HepG2 (cell line): ENCODE data around the gene HOXA1. TPM values are rescaled to one million over a fixed set of nuclear protein-coding genes. Genes with fewer than 3 reads are reported as not detected.

Experiments
- FOXC1 ChIP-seq: sonication (generic); formaldehyde crosslinking; IDR thresholded peaks from 2 replicates; pipeline ENCODE4 v1.8.0; 2022; ENCODE audit warnings: mild to moderate bottlenecking, missing genetic modification reagents, borderline replicate concordance
- NR2F1 ChIP-seq, 2 experiments: fragments of 450-650 bp in 1 of 2; formaldehyde crosslinking in 1 of 2; IDR thresholded peaks; 2 replicates each; pipeline versions ENCODE4 v1.5.0 to v1.6.1; 2016 to 2020; ENCODE audit warnings: mild to moderate bottlenecking in 1 of 2, missing compliant biosample characterization in 1 of 2, missing genetic modification reagents in 1 of 2, moderate library complexity in 1 of 2
- POGZ ChIP-seq: sonication (generic); formaldehyde crosslinking; IDR thresholded peaks from 2 replicates; pipeline ENCODE4 v1.4.0; 2020; ENCODE audit warnings: mild to moderate bottlenecking, missing genetic modification reagents
- TEAD3 ChIP-seq: optimal IDR thresholded peaks from 2 replicates; pipeline ENCODE3; 2016; ENCODE audit warnings: borderline replicate concordance
- ZBTB7B ChIP-seq: sonication (generic); formaldehyde crosslinking; IDR thresholded peaks from 2 replicates; pipeline ENCODE4 v1.4.0; 2020; ENCODE audit warnings: missing genetic modification reagents
- ZNF160 ChIP-seq: sonication (generic); formaldehyde crosslinking; IDR thresholded peaks from 2 replicates; pipeline ENCODE4 v1.8.0; 2022; ENCODE audit warnings: mild to moderate bottlenecking, inconsistent platforms, missing genetic modification reagents
- ZSCAN22 ChIP-seq: sonication (generic); formaldehyde crosslinking; IDR thresholded peaks from 2 replicates; pipeline ENCODE4 v1.4.0; 2020; ENCODE audit warnings: mild to moderate bottlenecking, missing genetic modification reagents
- polyA plus RNA-seq, 8 experiments: library from polyadenylated mRNA; depleted of rRNA in 3 of 8; stranded (reverse) in 7 of 8; unstranded in 1 of 8; fragments of >200 nt; fragmentation: Illumina TruSeq in 4 of 8; extraction: Trizol in 4 of 8; gene quantifications; 2 replicates each; pipeline versions ENCODE4 v1.2.1 to v1.2.3, GENCODE V29; 2011 to 2016; ENCODE audit warnings: low read depth in 4 of 8, missing spikeins in 1 of 8, mixed read lengths in 1 of 8; ENCODE audit not compliant: insufficient read depth in 1 of 8
- total RNA-seq, 5 experiments: library from RNA; depleted of rRNA; stranded (reverse); fragments of >200 nt; fragmentation: Illumina TruSeq; extraction: Trizol; gene quantifications; 2 replicates each; pipeline ENCODE4 v1.2.3, GENCODE V29; 2016; ENCODE audit warnings: low read depth in 1 of 5
- TF ChIP-seq, protein P1 (sequence below): sonication (generic); formaldehyde crosslinking; conservative IDR thresholded peaks from 2 replicates; pipeline ENCODE4 v1.8.0; 2022; ENCODE audit warnings: mild to moderate bottlenecking, moderate library complexity, missing genetic modification reagents
- TF ChIP-seq, protein P2 (sequence below): sonication (generic); formaldehyde crosslinking; IDR thresholded peaks from 2 replicates; pipeline ENCODE4 v1.4.0; 2020; ENCODE audit warnings: missing genetic modification reagents, borderline replicate concordance
- TF ChIP-seq, protein P3 (sequence below): sonication (generic); formaldehyde crosslinking; IDR thresholded peaks from 2 replicates; pipeline ENCODE4 v1.5.0; 2020; ENCODE audit warnings: mild to moderate bottlenecking, missing genetic modification reagents
- TF ChIP-seq, protein P4 (sequence below): IDR thresholded peaks from 2 replicates; pipeline ENCODE4 v1.6.1; 2012; ENCODE audit warnings: low read length, improper control_type of control experiment
- TF ChIP-seq, protein P5 (sequence below): sonication (generic); formaldehyde crosslinking; IDR thresholded peaks from 2 replicates; pipeline ENCODE4 v1.5.0; 2020; ENCODE audit warnings: missing genetic modification reagents, mild to moderate bottlenecking, borderline replicate concordance
- TF ChIP-seq, protein P6 (sequence below): IDR thresholded peaks from 2 replicates; pipeline ENCODE4 v1.6.1; 2018; ENCODE audit warnings: missing genetic modification reagents, mild to moderate bottlenecking, missing compliant biosample characterization

HOXA1 gene
- total and polyA plus RNA-seq, 2 of the 13 experiments (the other 11 are each of a cell fraction or from before 2014, with no cell fraction given), result 0.18 to 0.20 TPM

DNA sequence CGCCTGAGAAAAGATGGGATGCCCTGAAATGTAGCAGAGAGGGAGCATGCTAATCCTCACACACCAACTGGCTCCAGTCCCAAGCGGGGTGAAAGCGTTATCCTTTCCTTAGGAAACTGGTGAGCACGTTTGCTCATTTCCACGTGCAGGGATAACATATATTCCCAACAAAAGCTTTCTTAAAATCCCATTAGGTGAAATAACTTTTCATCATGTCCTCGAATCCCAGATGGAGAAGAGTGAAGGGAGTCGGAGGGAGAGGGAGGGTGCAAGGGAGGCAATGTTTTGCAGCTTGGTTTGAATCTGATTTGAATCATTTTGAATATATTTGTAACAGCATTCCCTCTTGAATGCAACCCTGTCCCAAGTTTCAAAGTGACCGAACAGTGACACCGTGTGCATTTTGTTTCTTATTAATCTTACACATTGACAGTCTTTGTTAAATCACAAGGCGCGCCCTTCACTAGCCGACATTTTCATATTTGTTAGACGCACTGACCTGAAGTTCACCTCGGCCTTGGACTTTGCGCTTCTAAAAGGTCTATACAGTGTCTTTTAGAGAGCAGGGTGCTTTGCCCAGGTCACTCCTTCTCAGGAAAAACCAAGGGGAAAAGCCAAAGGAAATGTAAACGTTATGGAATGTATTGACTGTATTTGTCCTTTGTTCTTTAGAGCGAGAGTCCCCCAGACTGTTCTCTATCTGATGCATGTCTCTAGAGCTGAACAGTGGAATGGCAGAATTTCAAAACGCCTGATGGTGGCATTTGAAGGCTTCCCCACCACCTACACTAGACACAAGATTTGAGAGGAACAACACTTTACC is 37.8 kb upstream of the HOXA1 start (continued):
- TF ChIP-seq, protein P1, sequence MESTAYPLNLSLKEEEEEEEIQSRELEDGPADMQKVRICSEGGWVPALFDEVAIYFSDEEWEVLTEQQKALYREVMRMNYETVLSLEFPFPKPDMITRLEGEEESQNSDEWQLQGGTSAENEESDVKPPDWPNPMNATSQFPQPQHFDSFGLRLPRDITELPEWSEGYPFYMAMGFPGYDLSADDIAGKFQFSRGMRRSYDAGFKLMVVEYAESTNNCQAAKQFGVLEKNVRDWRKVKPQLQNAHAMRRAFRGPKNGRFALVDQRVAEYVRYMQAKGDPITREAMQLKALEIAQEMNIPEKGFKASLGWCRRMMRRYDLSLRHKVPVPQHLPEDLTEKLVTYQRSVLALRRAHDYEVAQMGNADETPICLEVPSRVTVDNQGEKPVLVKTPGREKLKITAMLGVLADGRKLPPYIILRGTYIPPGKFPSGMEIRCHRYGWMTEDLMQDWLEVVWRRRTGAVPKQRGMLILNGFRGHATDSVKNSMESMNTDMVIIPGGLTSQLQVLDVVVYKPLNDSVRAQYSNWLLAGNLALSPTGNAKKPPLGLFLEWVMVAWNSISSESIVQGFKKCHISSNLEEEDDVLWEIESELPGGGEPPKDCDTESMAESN (CRISPR knock-in tag), result no peak
- TF ChIP-seq, protein P2, sequence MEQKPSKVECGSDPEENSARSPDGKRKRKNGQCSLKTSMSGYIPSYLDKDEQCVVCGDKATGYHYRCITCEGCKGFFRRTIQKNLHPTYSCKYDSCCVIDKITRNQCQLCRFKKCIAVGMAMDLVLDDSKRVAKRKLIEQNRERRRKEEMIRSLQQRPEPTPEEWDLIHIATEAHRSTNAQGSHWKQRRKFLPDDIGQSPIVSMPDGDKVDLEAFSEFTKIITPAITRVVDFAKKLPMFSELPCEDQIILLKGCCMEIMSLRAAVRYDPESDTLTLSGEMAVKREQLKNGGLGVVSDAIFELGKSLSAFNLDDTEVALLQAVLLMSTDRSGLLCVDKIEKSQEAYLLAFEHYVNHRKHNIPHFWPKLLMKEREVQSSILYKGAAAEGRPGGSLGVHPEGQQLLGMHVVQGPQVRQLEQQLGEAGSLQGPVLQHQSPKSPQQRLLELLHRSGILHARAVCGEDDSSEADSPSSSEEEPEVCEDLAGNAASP (CRISPR knock-in tag), result peak; percentile 75; the same call in 1 of the 2 replicates
- TF ChIP-seq, protein P3, sequence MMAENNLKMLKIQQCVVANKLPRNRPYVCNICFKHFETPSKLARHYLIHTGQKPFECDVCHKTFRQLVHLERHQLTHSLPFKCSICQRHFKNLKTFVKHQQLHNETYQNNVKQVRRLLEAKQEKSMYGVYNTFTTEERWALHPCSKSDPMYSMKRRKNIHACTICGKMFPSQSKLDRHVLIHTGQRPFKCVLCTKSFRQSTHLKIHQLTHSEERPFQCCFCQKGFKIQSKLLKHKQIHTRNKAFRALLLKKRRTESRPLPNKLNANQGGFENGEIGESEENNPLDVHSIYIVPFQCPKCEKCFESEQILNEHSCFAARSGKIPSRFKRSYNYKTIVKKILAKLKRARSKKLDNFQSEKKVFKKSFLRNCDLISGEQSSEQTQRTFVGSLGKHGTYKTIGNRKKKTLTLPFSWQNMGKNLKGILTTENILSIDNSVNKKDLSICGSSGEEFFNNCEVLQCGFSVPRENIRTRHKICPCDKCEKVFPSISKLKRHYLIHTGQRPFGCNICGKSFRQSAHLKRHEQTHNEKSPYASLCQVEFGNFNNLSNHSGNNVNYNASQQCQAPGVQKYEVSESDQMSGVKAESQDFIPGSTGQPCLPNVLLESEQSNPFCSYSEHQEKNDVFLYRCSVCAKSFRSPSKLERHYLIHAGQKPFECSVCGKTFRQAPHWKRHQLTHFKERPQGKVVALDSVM (CRISPR knock-in tag), result no peak
- TF ChIP-seq, protein P4, sequence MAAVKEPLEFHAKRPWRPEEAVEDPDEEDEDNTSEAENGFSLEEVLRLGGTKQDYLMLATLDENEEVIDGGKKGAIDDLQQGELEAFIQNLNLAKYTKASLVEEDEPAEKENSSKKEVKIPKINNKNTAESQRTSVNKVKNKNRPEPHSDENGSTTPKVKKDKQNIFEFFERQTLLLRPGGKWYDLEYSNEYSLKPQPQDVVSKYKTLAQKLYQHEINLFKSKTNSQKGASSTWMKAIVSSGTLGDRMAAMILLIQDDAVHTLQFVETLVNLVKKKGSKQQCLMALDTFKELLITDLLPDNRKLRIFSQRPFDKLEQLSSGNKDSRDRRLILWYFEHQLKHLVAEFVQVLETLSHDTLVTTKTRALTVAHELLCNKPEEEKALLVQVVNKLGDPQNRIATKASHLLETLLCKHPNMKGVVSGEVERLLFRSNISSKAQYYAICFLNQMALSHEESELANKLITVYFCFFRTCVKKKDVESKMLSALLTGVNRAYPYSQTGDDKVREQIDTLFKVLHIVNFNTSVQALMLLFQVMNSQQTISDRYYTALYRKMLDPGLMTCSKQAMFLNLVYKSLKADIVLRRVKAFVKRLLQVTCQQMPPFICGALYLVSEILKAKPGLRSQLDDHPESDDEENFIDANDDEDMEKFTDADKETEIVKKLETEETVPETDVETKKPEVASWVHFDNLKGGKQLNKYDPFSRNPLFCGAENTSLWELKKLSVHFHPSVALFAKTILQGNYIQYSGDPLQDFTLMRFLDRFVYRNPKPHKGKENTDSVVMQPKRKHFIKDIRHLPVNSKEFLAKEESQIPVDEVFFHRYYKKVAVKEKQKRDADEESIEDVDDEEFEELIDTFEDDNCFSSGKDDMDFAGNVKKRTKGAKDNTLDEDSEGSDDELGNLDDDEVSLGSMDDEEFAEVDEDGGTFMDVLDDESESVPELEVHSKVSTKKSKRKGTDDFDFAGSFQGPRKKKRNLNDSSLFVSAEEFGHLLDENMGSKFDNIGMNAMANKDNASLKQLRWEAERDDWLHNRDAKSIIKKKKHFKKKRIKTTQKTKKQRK, result no peak
- TF ChIP-seq, protein P5, sequence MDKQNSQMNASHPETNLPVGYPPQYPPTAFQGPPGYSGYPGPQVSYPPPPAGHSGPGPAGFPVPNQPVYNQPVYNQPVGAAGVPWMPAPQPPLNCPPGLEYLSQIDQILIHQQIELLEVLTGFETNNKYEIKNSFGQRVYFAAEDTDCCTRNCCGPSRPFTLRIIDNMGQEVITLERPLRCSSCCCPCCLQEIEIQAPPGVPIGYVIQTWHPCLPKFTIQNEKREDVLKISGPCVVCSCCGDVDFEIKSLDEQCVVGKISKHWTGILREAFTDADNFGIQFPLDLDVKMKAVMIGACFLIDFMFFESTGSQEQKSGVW (CRISPR knock-in tag), result no peak
- no peak for TF ChIP-seq ZNF160
- 0 out of 2 replicates have a peak, but pooled peaks have one; percentile 29 for TF ChIP-seq POGZ (CRISPR knock-in tag)
- TF ChIP-seq TEAD3, result peak; percentile 40
- TF ChIP-seq FOXC1 (CRISPR knock-in tag), result no peak
- peak; percentile 57 to 67 for TF ChIP-seq NR2F1 (CRISPR knock-in tag; IDR thresholded peaks at IDR 0.05)
- no peak for TF ChIP-seq ZBTB7B (CRISPR knock-in tag)
- TF ChIP-seq, protein P6, sequence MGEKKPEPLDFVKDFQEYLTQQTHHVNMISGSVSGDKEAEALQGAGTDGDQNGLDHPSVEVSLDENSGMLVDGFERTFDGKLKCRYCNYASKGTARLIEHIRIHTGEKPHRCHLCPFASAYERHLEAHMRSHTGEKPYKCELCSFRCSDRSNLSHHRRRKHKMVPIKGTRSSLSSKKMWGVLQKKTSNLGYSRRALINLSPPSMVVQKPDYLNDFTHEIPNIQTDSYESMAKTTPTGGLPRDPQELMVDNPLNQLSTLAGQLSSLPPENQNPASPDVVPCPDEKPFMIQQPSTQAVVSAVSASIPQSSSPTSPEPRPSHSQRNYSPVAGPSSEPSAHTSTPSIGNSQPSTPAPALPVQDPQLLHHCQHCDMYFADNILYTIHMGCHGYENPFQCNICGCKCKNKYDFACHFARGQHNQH (CRISPR knock-in tag), result no peak
- TF ChIP-seq ZSCAN22 (CRISPR knock-in tag), result no peak
